GM21786 (cell line): ENCODE results near the gene KCNQ1.
"Not testable (repeated sequence)": the region's sequence is repeated elsewhere in the genome, so short reads cannot be mapped to it uniquely, and the experiment has no call there.

ENCODE experiments used
- ATAC-seq: cut with Tn5 transposase; IDR thresholded peaks from one replicate; pipeline ENCODE4 v1.9.1; 2021; ENCODE audit not compliant: unreplicated experiment

The KCNQ1 gene

GRCh38 chr11:2631161-2631560 lies 186.4 kb downstream of the KCNQ1 start:
- ATAC-seq, result no peak

DNA sequence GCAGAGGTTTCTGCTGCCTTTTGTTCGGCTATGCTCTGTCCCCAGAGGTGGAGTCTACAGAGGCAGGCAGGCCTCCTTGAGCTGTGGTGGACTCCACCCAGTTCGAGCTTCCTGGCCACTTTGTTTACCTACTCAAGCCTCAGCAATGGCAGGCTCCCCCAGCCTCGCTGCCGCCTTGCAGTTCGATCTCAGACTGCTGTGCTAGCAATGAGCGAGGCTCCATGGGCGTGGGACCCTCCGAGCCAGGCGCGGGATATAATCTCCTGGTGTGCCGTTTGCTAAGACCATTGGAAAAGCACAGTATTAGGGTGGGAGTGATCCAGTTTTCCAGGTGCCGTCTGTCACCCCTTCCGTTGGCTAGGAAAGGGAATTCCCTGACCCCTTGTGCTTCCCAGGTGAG lies 195.0 kb downstream of the KCNQ1 start:
- not testable (repeated sequence) for ATAC-seq

DNA sequence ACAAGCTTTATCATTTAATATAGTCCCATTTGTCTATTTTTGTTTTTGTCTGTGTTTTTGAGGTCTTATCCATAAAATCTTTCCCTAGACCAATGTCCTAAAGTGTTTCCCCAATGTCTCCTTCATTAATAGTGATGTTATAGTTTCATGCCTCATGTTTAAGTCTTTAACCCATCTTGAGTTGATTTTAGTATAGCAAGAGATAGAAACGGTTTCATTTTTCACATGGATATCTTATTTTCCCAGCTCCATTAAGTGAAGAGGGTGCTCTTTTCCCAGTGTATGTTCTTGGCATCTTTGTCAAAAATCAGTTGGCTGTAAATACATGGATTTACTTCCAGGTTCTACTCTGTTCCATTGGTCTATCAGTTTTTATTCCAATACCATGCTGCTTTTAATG lies 196.8 kb downstream of the KCNQ1 start:
- ATAC-seq, result no peak

DNA sequence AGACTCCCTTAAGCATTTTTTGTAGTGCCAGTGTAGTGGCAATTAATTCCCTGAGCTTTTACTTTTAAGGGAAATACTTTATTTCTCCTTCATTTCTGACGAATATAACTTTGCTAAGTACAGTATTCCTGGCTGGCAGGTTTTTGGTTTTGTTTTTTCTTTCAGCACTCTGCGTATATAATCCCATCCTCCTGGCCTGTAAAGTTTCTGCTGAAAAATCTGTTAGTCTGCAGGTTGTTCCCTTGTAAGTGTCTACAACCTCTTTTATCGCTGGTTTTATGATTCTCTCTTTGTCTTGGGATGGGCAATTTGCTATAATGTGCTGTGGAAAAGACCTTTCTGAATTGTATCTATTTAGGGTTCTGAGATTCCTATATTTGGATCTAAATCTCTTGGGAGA lies 198.9 kb downstream of the KCNQ1 start:
- ATAC-seq, result no peak

GRCh38 chr11:2644844-2645778 lies 200.3 kb downstream of the KCNQ1 start:
- ATAC-seq, result no peak

DNA sequence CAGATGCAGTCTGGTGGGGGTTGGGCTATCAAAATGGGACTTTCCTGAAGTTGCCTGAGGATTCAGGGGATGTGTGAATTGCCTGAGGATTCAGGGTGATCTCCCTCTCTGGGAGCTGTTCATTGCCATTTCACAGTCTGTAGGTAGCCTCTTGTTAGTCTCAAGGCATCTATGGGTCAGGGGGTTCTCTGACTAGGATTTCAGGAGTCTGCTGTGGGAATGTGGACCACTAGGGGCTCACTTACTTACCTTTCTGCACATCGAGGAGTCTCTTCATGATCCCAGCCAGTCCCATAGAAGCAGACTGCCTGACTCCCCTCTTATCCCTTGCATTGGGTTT lies 200.9 kb downstream of the KCNQ1 start:
- ATAC-seq, result no peak

DNA sequence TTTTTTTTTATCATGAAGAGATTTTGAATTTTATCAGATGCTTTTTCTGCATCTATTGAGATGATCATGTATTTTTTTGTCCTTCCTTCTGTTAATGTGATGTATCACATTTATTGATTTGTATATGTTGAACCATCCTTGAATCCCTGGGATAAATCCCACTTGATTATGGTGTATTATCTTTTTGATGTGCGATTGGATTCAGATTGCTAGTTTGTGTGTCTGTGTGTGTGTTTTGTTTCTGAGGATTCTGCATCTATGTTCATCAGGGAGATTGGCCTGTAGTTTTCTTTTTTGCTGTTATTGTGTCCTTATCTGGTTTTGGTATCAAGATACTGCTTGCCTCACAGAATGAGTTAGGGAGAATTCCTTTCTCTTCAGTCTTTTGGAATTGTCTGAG lies 202.4 kb downstream of the KCNQ1 start:
- no peak for ATAC-seq

- no peak for ATAC-seq
These were observed 203.1 kb downstream of the KCNQ1 start for GRCh38 chr11:2647953-2648352.

DNA sequence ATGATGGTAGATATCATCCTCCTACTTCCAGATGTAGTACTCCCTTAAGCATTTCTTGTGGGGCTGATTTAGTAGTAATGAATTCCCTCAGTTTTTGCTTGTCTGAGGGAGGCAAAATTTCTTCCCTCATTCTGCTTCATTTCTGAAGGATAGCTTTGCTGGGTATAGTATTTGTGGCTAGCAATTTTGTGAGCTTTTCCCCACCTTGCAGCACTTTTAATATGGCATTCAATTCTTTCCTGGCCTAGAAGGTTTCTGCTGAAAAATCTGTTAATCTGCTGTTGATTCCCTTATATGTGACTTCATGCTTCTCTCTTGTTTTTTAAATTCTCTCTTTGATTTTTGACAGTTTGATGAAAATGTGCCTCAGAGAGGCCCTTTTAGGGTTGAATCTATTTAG lies 204.6 kb downstream of the KCNQ1 start:
- no peak for ATAC-seq

- ATAC-seq, result no peak
These were observed 205.0 kb downstream of the KCNQ1 start for GRCh38 chr11:2649848-2650247.

DNA sequence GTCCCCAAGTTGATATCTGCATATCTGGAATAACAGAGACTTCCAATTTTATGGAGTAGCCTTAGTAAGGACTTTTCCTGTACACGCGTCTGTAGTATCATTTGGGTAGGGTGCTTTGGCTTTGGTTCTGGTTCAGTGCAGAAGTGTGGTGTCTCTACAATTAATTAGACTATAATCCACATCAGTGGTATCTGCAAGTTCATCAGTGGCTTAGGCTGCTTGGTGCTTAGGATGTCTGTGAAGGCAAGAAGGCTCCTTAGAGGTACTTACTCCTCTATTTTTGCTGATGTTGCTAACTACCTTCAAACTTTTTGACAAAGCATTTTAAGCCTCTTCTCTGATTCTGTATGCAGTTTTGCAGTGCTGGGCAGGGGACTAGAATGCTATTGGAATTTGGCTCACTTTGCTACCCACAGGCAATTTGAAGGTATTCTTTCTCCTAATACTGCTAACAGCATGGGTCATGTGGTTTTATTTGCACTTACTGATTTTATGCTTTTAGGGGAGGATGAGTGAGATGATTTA lies 205.6 kb downstream of the KCNQ1 start:
- no peak for ATAC-seq

- ATAC-seq, result no peak
These were observed 206.3 kb downstream of the KCNQ1 start for GRCh38 chr11:2651054-2651617.

DNA sequence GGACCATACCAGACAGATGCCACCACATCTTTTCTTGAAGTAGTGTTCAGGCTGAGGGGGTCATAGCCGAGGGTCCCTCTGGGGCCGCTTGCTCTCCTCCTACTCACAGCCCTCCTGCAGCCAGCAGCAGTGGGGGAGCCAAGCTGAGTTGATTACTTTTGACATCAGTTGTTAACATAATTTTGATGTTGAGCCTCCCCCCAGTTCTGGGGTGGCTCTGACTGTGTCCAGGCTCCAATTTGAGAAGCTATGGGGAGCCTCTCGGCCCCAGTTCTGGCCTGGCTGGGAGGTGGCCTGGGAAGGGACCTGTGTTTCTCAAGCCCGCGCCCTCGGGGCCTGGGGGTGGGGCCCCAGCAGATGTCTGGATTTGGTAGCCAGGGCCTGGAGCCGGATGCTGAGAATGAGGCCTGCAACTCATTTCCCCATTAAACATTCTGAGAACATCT lies 207.0 kb downstream of the KCNQ1 start:
- ATAC-seq, result no peak

DNA sequence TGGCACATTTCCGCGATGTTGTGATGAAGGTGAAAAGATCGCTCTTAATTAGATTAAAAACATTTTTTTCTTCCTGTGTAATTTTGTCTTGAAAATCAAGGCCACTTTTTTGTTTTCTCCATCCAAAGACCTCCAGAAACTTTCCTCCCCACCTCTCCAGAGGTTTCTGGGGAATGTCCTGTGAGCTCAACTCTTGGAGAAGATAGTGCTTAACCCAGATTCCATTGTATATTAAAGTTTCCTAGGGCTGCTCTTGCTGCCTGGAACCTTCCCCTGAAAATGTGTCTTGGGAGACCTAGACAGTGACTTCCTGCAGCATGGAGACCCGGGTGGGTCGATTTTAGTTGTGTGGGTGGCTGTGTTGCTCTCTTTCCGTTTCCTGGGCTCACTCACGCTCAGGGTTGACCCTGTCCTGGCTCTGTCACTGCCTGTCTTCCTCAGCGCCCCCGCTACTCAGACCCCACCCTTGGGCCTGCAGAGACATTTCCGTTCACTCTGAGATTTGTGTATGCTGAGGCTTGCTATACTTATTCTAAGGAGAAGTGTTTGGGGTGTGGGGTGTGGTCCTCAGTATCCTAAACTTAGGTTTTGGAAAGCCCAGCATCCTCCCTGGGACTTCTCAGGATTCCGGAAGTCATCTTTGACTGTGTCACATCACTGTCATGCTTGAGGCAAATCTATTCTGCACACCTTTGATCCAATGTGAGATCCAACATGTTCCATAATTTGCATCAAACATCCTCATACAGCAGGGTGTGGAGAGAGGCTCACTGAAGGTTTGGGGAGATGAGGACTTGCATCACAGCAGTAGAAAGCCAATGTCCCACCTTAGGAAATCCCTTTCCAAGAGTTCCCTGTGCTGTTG lies 207.8 kb downstream of the KCNQ1 start:
- no peak for ATAC-seq

GRCh38 chr11:2653198-2653551 lies 208.4 kb downstream of the KCNQ1 start:
- ATAC-seq, result no peak

- no peak for ATAC-seq
These were observed 209.3 kb downstream of the KCNQ1 start for GRCh38 chr11:2653930-2654739.

DNA sequence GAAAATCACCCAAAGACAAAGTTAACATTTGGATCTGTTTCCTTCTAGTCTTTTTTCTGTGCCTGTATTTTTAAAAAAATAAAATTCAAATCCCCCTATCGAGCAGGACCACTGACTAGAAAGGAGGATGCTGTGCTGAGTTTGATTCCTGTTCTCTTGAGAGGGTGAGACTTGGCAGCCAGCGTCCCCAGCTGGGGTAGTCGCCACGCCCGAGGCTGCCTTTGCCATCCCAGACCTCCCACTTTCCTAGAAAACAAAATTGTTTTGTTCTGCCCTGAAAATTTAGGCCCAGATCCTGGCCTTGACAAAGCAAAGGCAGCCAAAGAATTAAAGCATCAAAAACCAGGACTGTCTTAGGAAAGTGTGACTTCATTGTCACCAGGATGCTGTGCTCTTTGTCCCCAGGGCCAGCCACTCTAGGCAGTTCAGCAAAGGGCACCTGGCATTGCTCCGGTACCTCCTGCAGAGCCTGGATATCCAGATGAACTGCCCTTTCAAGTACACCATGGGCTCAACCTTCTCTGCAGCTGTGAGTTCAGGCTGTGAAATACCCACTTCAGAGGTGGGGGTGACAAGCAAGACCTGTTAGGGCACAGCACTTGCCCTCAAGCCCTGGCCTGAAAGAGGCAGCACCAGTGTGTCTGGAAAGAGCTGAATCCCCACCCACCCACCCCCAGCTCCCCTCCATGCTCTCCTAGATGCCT lies 210.4 kb downstream of the KCNQ1 start:
- no peak for ATAC-seq

DNA sequence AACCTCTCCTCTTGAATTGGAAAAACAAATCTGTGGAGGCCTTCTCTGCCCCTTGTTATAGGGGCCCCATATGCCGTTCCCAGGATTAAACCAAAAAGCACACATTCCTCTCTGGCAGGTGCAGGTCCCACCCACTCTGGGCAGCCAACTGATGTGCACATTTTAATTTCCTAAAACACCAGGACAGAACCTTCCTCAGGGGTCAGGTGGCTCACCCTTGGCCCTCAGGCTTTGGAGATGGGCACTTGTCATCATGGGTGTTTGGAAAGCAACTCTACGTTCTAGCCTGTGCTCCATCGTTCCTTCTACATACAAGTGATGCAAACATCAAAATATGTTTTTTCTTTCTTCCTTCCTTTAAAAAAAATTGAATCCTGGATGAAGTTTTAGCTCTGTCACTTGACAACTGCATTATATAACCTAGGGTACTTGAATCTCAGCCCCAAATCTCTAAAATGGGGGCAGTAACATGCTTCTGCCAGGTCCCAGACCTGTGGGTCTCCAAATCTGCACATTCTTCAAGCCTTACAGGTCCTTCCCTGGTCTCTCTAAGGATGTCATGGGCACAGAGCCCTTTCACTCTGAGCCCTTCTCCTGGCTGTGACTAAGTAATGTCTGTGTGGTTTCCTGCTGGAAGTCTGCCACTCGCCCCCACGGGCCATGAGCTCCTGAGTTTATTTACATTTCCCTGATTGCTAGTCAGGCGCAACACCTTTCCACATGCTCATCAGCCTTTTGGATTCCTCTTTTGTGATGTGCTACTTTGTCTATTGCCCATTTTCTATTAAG lies 211.2 kb downstream of the KCNQ1 start:
- no peak for ATAC-seq

GRCh38 chr11:2656859-2657258 lies 212.1 kb downstream of the KCNQ1 start:
- ATAC-seq, result no peak
